ENCODE data around the gene IREB2.
"Not testable (repeated sequence)": the region's sequence is repeated elsewhere in the genome, so short reads cannot be mapped to it uniquely, and the experiment has no call there.

Gene IREB2

GRCh38 chr15:78437762-78438618 is at the start of gene IREB2:
IREB2 (plus strand) TSS chr15:78438216; CDS start chr15:78438338, 122 bp downstream.
- DNase-seq, result peak; percentile 88 to 98

GRCh38 chr15:78388865-78389264 is 49.2 kb upstream of the IREB2 start:
- DNase-seq, result no peak

GRCh38 chr15:78389322-78389721 is 48.7 kb upstream of the IREB2 start:
- DNase-seq, result no peak

GRCh38 chr15:78389738-78390137 is 48.3 kb upstream of the IREB2 start:
- no peak for DNase-seq

GRCh38 chr15:78390242-78390641 is 47.8 kb upstream of the IREB2 start:
- no peak for DNase-seq

GRCh38 chr15:78390826-78391225 is 47.2 kb upstream of the IREB2 start:
- DNase-seq, result no peak

- no peak for DNase-seq
Measured at GRCh38 chr15:78391781-78392180, 46.2 kb upstream of the IREB2 start.

- DNase-seq, result no peak
Measured at GRCh38 chr15:78392430-78392829, 45.6 kb upstream of the IREB2 start.

GRCh38 chr15:78393137-78393536 is 44.9 kb upstream of the IREB2 start:
- DNase-seq, result no peak

GRCh38 chr15:78394026-78394425 is 44.0 kb upstream of the IREB2 start:
- no peak for DNase-seq

- no peak for DNase-seq
Measured at GRCh38 chr15:78394981-78395616, 42.9 kb upstream of the IREB2 start.

GRCh38 chr15:78396186-78396814 is 41.7 kb upstream of the IREB2 start:
- DNase-seq, result no peak

GRCh38 chr15:78396976-78397375 is 41.0 kb upstream of the IREB2 start:
- DNase-seq, result no peak

- no peak for DNase-seq
Measured at GRCh38 chr15:78397382-78397781, 40.6 kb upstream of the IREB2 start.

- no peak for DNase-seq
Measured at GRCh38 chr15:78398076-78398825, 39.8 kb upstream of the IREB2 start.

- no peak for DNase-seq
Measured at GRCh38 chr15:78399091-78399490, 38.9 kb upstream of the IREB2 start.

- DNase-seq, result no peak
Measured at GRCh38 chr15:78402061-78402610, 35.9 kb upstream of the IREB2 start.

- DNase-seq, result no peak
Measured at GRCh38 chr15:78404125-78404524, 33.9 kb upstream of the IREB2 start.

- DNase-seq, result not testable (repeated sequence)
Measured at GRCh38 chr15:78404796-78405195, 33.2 kb upstream of the IREB2 start.

- no peak for DNase-seq
Measured at GRCh38 chr15:78405336-78405924, 32.6 kb upstream of the IREB2 start.

GRCh38 chr15:78406016-78406585 is 31.9 kb upstream of the IREB2 start:
- DNase-seq, result no peak
